Upper lobe of left lung (tissue), 4 donors: ENCODE measurements around the gene AFAP1.

ENCODE experiments used
- CTCF ChIP-seq, 6 experiments: fragments of 450-650 bp in 4 of 6; fragments of 200-600 bp in 2 of 6; sonication (generic) in 2 of 6; IDR thresholded peaks; one replicate each; pipeline ENCODE4 v1.5.1; 2016 to 2019; ENCODE audit warnings: antibody characterized with exemption in 6 of 6
- EP300 ChIP-seq, 4 donors: sonication (generic); formaldehyde crosslinking; IDR thresholded peaks; one replicate each; pipeline ENCODE4 v1.5.1; 2017; ENCODE audit warnings: antibody characterized with exemption in 4 of 4, control low read depth in 2 of 4
- POLR2A ChIP-seq, 4 donors: fragments of 450-650 bp; IDR thresholded peaks; one replicate each; pipeline ENCODE4 v1.5.1; 2016 to 2017; ENCODE audit warnings: antibody characterized with exemption in 4 of 4, mild to moderate bottlenecking in 2 of 4
- POLR2AphosphoS5 ChIP-seq, 2 donors: sonication (generic); formaldehyde crosslinking; IDR thresholded peaks; one replicate each; pipeline ENCODE4 v1.5.1; 2017; ENCODE audit warnings: antibody characterized with exemption in 2 of 2

GRCh38 chr4:7761312-7761711 lies 178.3 kb downstream of the AFAP1 start:
- TF ChIP-seq CTCF (IDR thresholded peaks at IDR 0.05) (no peak), POLR2A (IDR thresholded peaks at IDR 0.05) (no peak), EP300 (IDR thresholded peaks at IDR 0.05) (no peak), POLR2AphosphoS5 (IDR thresholded peaks at IDR 0.05) (no peak)
